Measurements from ENCODE around the gene LHPP.

LHPP gene

GRCh38 chr10:124593431-124593985, 131.9 kb downstream of the LHPP start:
- DNase-seq (ENCODE audit: low read depth in 2 of 2), result no peak

GRCh38 chr10:124594240-124594639, 132.6 kb downstream of the LHPP start:
- DNase-seq (ENCODE audit: low read depth in 2 of 2), result no peak

- DNase-seq (ENCODE audit: low read depth in 2 of 2), result no peak
Measured at GRCh38 chr10:124595143-124595883, 133.7 kb downstream of the LHPP start.

GRCh38 chr10:124596116-124596785, 134.6 kb downstream of the LHPP start:
- DNase-seq (ENCODE audit: low read depth in 2 of 2), result no peak

GRCh38 chr10:124596962-124597845, 135.6 kb downstream of the LHPP start:
- DNase-seq (ENCODE audit: low read depth in 2 of 2), result no peak

- no peak for DNase-seq (ENCODE audit: low read depth in 2 of 2)
Measured at GRCh38 chr10:124597846-124598165, 136.2 kb downstream of the LHPP start.

GRCh38 chr10:124598196-124598595, 136.6 kb downstream of the LHPP start:
- no peak for DNase-seq (ENCODE audit: low read depth in 2 of 2)

- DNase-seq (ENCODE audit: low read depth in 2 of 2), result no peak
Measured at GRCh38 chr10:124598773-124599587, 137.4 kb downstream of the LHPP start.

GRCh38 chr10:124599588-124600050, 138.0 kb downstream of the LHPP start:
- no peak for DNase-seq (ENCODE audit: low read depth in 2 of 2)

- no peak for DNase-seq (ENCODE audit: low read depth in 2 of 2)
Measured at GRCh38 chr10:124600051-124600880, 138.6 kb downstream of the LHPP start.

GRCh38 chr10:124601016-124601415, 139.4 kb downstream of the LHPP start:
- DNase-seq (ENCODE audit: low read depth in 2 of 2), result no peak

GRCh38 chr10:124601431-124602120, 140.0 kb downstream of the LHPP start:
- DNase-seq (ENCODE audit: low read depth in 2 of 2), result no peak

GRCh38 chr10:124602121-124602561, 140.5 kb downstream of the LHPP start:
- no peak for DNase-seq (ENCODE audit: low read depth in 2 of 2)

- DNase-seq (ENCODE audit: low read depth in 2 of 2), result no peak
Measured at GRCh38 chr10:124602646-124603365, 141.2 kb downstream of the LHPP start.

GRCh38 chr10:124603376-124604213, 142.0 kb downstream of the LHPP start:
- no peak for DNase-seq (ENCODE audit: low read depth in 2 of 2)

GRCh38 chr10:124604214-124605000, 142.8 kb downstream of the LHPP start:
- DNase-seq (ENCODE audit: low read depth in 2 of 2), result no peak

- DNase-seq (ENCODE audit: low read depth in 2 of 2), result no peak
Measured at GRCh38 chr10:124605001-124605370, 143.4 kb downstream of the LHPP start.
